Measurements from ENCODE around the gene CARMIL3.
"Not testable (repeated sequence)": the region's sequence is repeated elsewhere in the genome, so short reads cannot be mapped to it uniquely, and the experiment has no call there.

CARMIL3 gene

GRCh38 chr14:24095271-24096068 lies 43.7 kb downstream of the CARMIL3 start:
- DNase-seq = peak; percentile 76

- DNase-seq = no peak
Measured at GRCh38 chr14:24096545-24097181, 44.9 kb downstream of the CARMIL3 start.

GRCh38 chr14:24098229-24098926 lies 46.6 kb downstream of the CARMIL3 start:
- no peak for DNase-seq

GRCh38 chr14:24098927-24099813 lies 47.4 kb downstream of the CARMIL3 start:
- no peak for DNase-seq

GRCh38 chr14:24100197-24100981 lies 48.6 kb downstream of the CARMIL3 start:
- no peak for DNase-seq

GRCh38 chr14:24100982-24101494 lies 49.2 kb downstream of the CARMIL3 start:
- no peak for DNase-seq

- DNase-seq = no peak
Measured at GRCh38 chr14:24102357-24103048, 50.7 kb downstream of the CARMIL3 start.

- no peak for DNase-seq
Measured at GRCh38 chr14:24103451-24103850, 51.6 kb downstream of the CARMIL3 start.

- not testable (repeated sequence) for DNase-seq
Measured at GRCh38 chr14:24105609-24106239, 53.9 kb downstream of the CARMIL3 start.

GRCh38 chr14:24106672-24107271 lies 55.0 kb downstream of the CARMIL3 start:
- no peak for DNase-seq

GRCh38 chr14:24108336-24108874 lies 56.6 kb downstream of the CARMIL3 start:
- DNase-seq = no peak

- DNase-seq = no peak
Measured at GRCh38 chr14:24110060-24110459, 58.3 kb downstream of the CARMIL3 start.

GRCh38 chr14:24110523-24110922 lies 58.7 kb downstream of the CARMIL3 start:
- DNase-seq = no peak

- no peak for DNase-seq
Measured at GRCh38 chr14:24113379-24113800, 61.6 kb downstream of the CARMIL3 start.

- peak; percentile 88 for DNase-seq
Measured at GRCh38 chr14:24113801-24114531, 62.2 kb downstream of the CARMIL3 start.

GRCh38 chr14:24114532-24115421 lies 63.0 kb downstream of the CARMIL3 start, which contains the start of the genes DCAF11 and NRL:
Gene DCAF11, plus strand, starts transcription at chr14:24114777. Its CDS starts 818 bp downstream, at chr14:24115595.
Gene NRL, minus strand, starts transcription at chr14:24114949. Its CDS starts 32,101 bp downstream, at chr14:24082848.
- DNase-seq = peak; percentile 98 to 99

GRCh38 chr14:24115422-24116127 lies 63.8 kb downstream of the CARMIL3 start:
- DNase-seq = no peak

All from activated T-cell treated with anti-CD3 and anti-CD28 coated beads, Interleukin-2, amount 50 U/mL, for 48 hours (primary cell).